GM12878 (cell line): Measurements from ENCODE around the gene CACFD1. TPM values are rescaled to one million over a fixed set of nuclear protein-coding genes. Genes with fewer than 3 reads are reported as not detected.

ENCODE experiments used
- ATAC-seq: fragments of 200-7000 bp; cut with Tn5 transposase; 3 replicates; pipeline ENCODE4 v1.9.1; 2020; ENCODE audit warnings: mild to moderate bottlenecking, moderate library complexity
- BruUV-seq: library from RNA; stranded (reverse); fragments of 400-500 nt; replicated peaks from 2 replicates; lab custom pipeline; 2021; lab: Mats Ljungman, UMichigan
- CTCF ChIA-PET: fragments of 300-600 bp; sonication (Branson Sonifier 250); formaldehyde crosslinking; extraction: SDS; loops from one replicate; lab custom pipeline; 2021; ENCODE audit warnings: inconsistent platforms; lab: Yijun Ruan, JAX
- POLR2A ChIA-PET: fragments of 350-600 bp; formaldehyde crosslinking; extraction: SDS; loops from one replicate; lab custom pipeline; 2021; ENCODE audit warnings: inconsistent platforms; lab: Charles Lee
- RAD21 ChIA-PET: fragments of 300-600 bp; sonication (Branson Sonifier 250); formaldehyde crosslinking; loops from one replicate; lab custom pipeline; 2023; ENCODE audit warnings: antibody characterized with exemption; ENCODE audit not compliant: unreplicated experiment; lab: Charles Lee
- SMC1A ChIA-PET: fragments of 300-600 bp; sonication (Branson Sonifier 250); formaldehyde crosslinking; loops from one replicate; lab custom pipeline; 2023; ENCODE audit not compliant: unreplicated experiment, uncharacterized antibody; lab: Charles Lee
- DNase-seq: peaks from one replicate; pipeline ENCODE4 v3.0.0-alpha.2; 2011; ENCODE audit warnings: low read depth, low spot score
- FAIRE-seq: peaks from 3 replicates; lab custom pipeline; 2011; peaks lifted over from hg19 to GRCh38; lab: Jason Lieb, UNC
- H2AFZ ChIP-seq: 2 replicates; pipeline ENCODE4 v1.6.0; 2011; ENCODE audit warnings: low read depth, low read length, control low read depth; ENCODE audit not compliant: control insufficient read depth
- H3K27ac ChIP-seq: 2 replicates; pipeline ENCODE4 v1.5.1; 2011; ENCODE audit warnings: control low read depth; ENCODE audit not compliant: control insufficient read depth, insufficient read depth
- H3K27me3 ChIP-seq, 2 experiments: replicated peaks in 1 of 2; 2 replicates each; pipeline versions ENCODE4 v1.6.0 to v1.6.1; 2011; ENCODE audit warnings: low read length in 1 of 2; ENCODE audit not compliant: control insufficient read depth in 2 of 2, insufficient read depth in 2 of 2
- H3K36me3 ChIP-seq, 2 experiments: 2 replicates each; pipeline ENCODE4 v1.5.1; 2011; ENCODE audit warnings: low read length in 1 of 2; ENCODE audit not compliant: control insufficient read depth in 2 of 2, insufficient read depth in 2 of 2
- H3K4me1 ChIP-seq: 2 replicates; pipeline ENCODE4 v1.6.1; 2011; ENCODE audit warnings: mild to moderate bottlenecking, low read length, moderate library complexity, mixed read lengths; ENCODE audit not compliant: control insufficient read depth, insufficient read depth
- H3K4me2 ChIP-seq: 2 replicates; pipeline ENCODE4 v1.6.0; 2011; ENCODE audit warnings: control low read depth; ENCODE audit not compliant: control insufficient read depth, insufficient read depth
- H3K4me3 ChIP-seq: fragments of 200-600 bp; sonication (generic); 2 replicates; pipeline ENCODE4 v1.5.1; 2016
- H3K79me2 ChIP-seq: 2 replicates; pipeline ENCODE4 v1.6.0; 2011; ENCODE audit warnings: low read length; ENCODE audit not compliant: control insufficient read depth, insufficient read depth
- H3K9ac ChIP-seq: 2 replicates; pipeline ENCODE4 v1.8.0; 2011; ENCODE audit warnings: low read length, control low read depth, mixed read lengths; ENCODE audit not compliant: control insufficient read depth, insufficient read depth
- H3K9me3 ChIP-seq: replicated peaks from 3 replicates; pipeline ENCODE4 v1.5.1; 2011; ENCODE audit warnings: mild to moderate bottlenecking, low read length; ENCODE audit not compliant: control insufficient read depth, insufficient read depth
- H4K20me1 ChIP-seq: 2 replicates; pipeline ENCODE4 v1.6.0; 2011; ENCODE audit not compliant: control insufficient read depth, insufficient read depth
- ATF3 ChIP-seq: IDR thresholded peaks from 2 replicates; pipeline ENCODE4 v1.6.1; 2011; ENCODE audit warnings: low read depth, mild to moderate bottlenecking, low read length, moderate library complexity, borderline replicate concordance; ENCODE audit errors: extremely low read depth
- BMI1 ChIP-seq: fragments of 450-650 bp; IDR thresholded peaks from 2 replicates; pipeline ENCODE4 v1.6.1; 2016; ENCODE audit warnings: mild to moderate bottlenecking, moderate library complexity, borderline replicate concordance
- EP300 ChIP-seq, 2 experiments: fragments of 150-350 bp in 1 of 2; IDR thresholded peaks; 2 replicates each; pipeline ENCODE4 v1.6.1; 2011 to 2012; ENCODE audit warnings: low read depth in 2 of 2, low read length in 2 of 2, borderline replicate concordance in 1 of 2, improper control_type of control experiment in 1 of 2, inconsistent platforms in 1 of 2; ENCODE audit not compliant: control insufficient read depth in 1 of 2
- IRF3 ChIP-seq: fragments of 450-650 bp; IDR thresholded peaks from 2 replicates; pipeline ENCODE4 v1.6.1; 2014; ENCODE audit warnings: mild to moderate bottlenecking
- IRF5 ChIP-seq: fragments of 450-650 bp; IDR thresholded peaks from 2 replicates; pipeline ENCODE4 v1.6.1; 2017; ENCODE audit warnings: borderline replicate concordance
- MLLT1 ChIP-seq: fragments of 450-650 bp; IDR thresholded peaks from 2 replicates; pipeline ENCODE4 v1.6.1; 2016; ENCODE audit warnings: mild to moderate bottlenecking
- SMC3 ChIP-seq: IDR thresholded peaks from 2 replicates; pipeline ENCODE4 v1.6.1; 2011; ENCODE audit warnings: low read length, improper control_type of control experiment, borderline replicate concordance
- TAF1 ChIP-seq: IDR thresholded peaks from 2 replicates; pipeline ENCODE4 v1.6.1; 2011; ENCODE audit warnings: mild to moderate bottlenecking, low read depth, low read length, borderline replicate concordance
- ZBTB4 ChIP-seq: fragments of 450-650 bp; formaldehyde crosslinking; IDR thresholded peaks from 2 replicates; pipeline ENCODE4 v1.4.0; 2022; ENCODE audit warnings: mild to moderate bottlenecking, moderate library complexity
- ZNF217 ChIP-seq: fragments of 450-650 bp; IDR thresholded peaks from 2 replicates; pipeline ENCODE4 v1.6.1; 2017; ENCODE audit warnings: antibody characterized with exemption, mild to moderate bottlenecking
- WGBS: methylation state at CpG from one replicate; pipeline ENCODE4 v1.1.6; 2016; ENCODE audit warnings: low lambda C conversion rate; ENCODE audit not compliant: insufficient replicate concordance, insufficient coverage; ENCODE audit errors: missing lambda C conversion rate; 5-methylcytosine and 5-hydroxymethylcytosine counted together
- in situ Hi-C: fragments of 300-500 bp; cut with MboI; formaldehyde crosslinking; loops from 9 replicates; pipeline ENCODE4 v1.14.3; 2018; ENCODE audit warnings: mixed read lengths
- intact Hi-C: fragments of 100-400 bp; cut with micrococcal nuclease; formaldehyde crosslinking; loops from one replicate; pipeline ENCODE4 v1.14.2; 2022; ENCODE audit not compliant: unreplicated experiment
- polyA plus RNA-seq, 11 experiments: library from polyadenylated mRNA; depleted of rRNA in 4 of 11; unstranded in 6 of 11; stranded (reverse) in 5 of 11; fragments of >200 nt; fragmentation: Nextera tagmentation in 4 of 11; fragmentation: Illumina TruSeq in 1 of 11; extraction: Ambion mirVana in 4 of 11; extraction: Trizol in 1 of 11; gene quantifications; 1 replicate in 1 of 11; 2 replicates in 10 of 11; pipeline versions ENCODE4 v1.2.1 to v1.2.3, GENCODE V29; 2011 to 2016; ENCODE audit warnings: inconsistent platforms in 2 of 11, missing spikeins in 2 of 11, low read depth in 1 of 11
- total RNA-seq, 4 experiments: library from RNA; depleted of rRNA in 3 of 4; stranded (reverse); fragments of >200 nt in 3 of 4; fragmentation: Illumina TruSeq in 1 of 4; extraction: Trizol in 1 of 4; gene quantifications; 2 replicates each; pipeline versions ENCODE4 v1.2.1 to v1.2.3, GENCODE V29; 2013 to 2021

CACFD1 gene
- total and polyA plus RNA-seq, 10 of the 15 experiments (the other 5 are each of a cell fraction or from before 2014, with no cell fraction given): 0.09 to 5.8 (median 1.4) TPM; not detected in 1

- no peak for TF ChIP-seq IRF3
- no peak for TF ChIP-seq EP300 (IDR thresholded peaks at IDR 0.05; ENCODE audit: borderline replicate concordance in 1 of 2, control insufficient read depth in 1 of 2, low read depth in 2 of 2, low read length in 2 of 2)
- no peak for TF ChIP-seq MLLT1
- TF ChIP-seq IRF5: no peak
- TF ChIP-seq BMI1: no peak
- no peak for TF ChIP-seq ATF3
These were observed 30.6 kb upstream of the CACFD1 start (continued) for GRCh38 chr9:133429214-133429613.

- H3K27me3 ChIP-seq: no peaks in the 10 kb centered on the region; a peak in 1 of 4 replicates
- ATAC-seq (peak; percentile 48; the same call in 2 of the 3 replicates), FAIRE-seq (no peak), DNase-seq (no peak)
- H2AFZ ChIP-seq: no peak overlapping the region
- SMC1A ChIA-PET: no interaction called here
- no peaks in the 10 kb centered on the region for H3K36me3 ChIP-seq
- in situ Hi-C loops: no loop called here
- H3K9me3 ChIP-seq: no peaks in the 10 kb centered on the region; the same call in 2 of the 3 replicates
- no peaks in the 10 kb centered on the region for H3K4me1 ChIP-seq
- no peak overlapping the region for H3K9ac ChIP-seq
- no peak overlapping the region for H3K4me2 ChIP-seq
- 39% methylated on average over 49 of the region's 49 CpGs for WGBS
- POLR2A ChIA-PET: no interaction called here
- CTCF ChIA-PET: interaction anchor here (0.7 to 1.0 kb wide), 2 partner anchors 9 to 14 kb away, joined by 3 to 5 read pairs; no protein-coding TSS in a partner anchor
- BruUV-seq: no TSS peak
- no peaks in the 10 kb centered on the region for H4K20me1 ChIP-seq
- H3K27ac ChIP-seq: no peak overlapping the region
- H3K79me2 ChIP-seq: no peaks in the 10 kb centered on the region
- intact Hi-C loops: no loop called here
- no peak overlapping the region for H3K4me3 ChIP-seq
- RAD21 ChIA-PET: no interaction called here
- no peak for TF ChIP-seq ZBTB4 (CRISPR knock-in tag)
- TF ChIP-seq IRF5: no peak
- TF ChIP-seq SMC3: peak; percentile 12; the same call in 1 of the 2 replicates
- no peak for TF ChIP-seq TAF1
- TF ChIP-seq ZNF217: no peak
These were observed 30.1 kb upstream of the CACFD1 start for GRCh38 chr9:133429641-133430161.
